Hepatocyte (in vitro differentiated cells): ENCODE results near the gene CASKIN1.
"Not testable (repeated sequence)": the region's sequence is repeated elsewhere in the genome, so short reads cannot be mapped to it uniquely, and the experiment has no call there.

Source experiments
- CTCF ChIP-seq: fragments of 200-600 bp; sonication (generic); IDR thresholded peaks from 2 replicates; pipeline ENCODE4 v1.5.1; 2016; ENCODE audit warnings: antibody characterized with exemption, mild to moderate bottlenecking; ENCODE audit not compliant: poor library complexity
- EZH2 ChIP-seq: fragments of 200-600 bp; sonication (generic); IDR thresholded peaks from 2 replicates; pipeline ENCODE4 v1.6.1; 2016; ENCODE audit warnings: antibody characterized with exemption, mild to moderate bottlenecking, borderline replicate concordance
- EZH2phosphoT487 ChIP-seq: fragments of 200-600 bp; sonication (generic); IDR thresholded peaks from one replicate; pipeline ENCODE4 v1.6.1; 2018; ENCODE audit warnings: antibody characterized with exemption, mild to moderate bottlenecking, low read depth, moderate library complexity; ENCODE audit not compliant: unreplicated experiment, severe bottlenecking

- TF ChIP-seq CTCF, EZH2, EZH2phosphoT487: not testable (repeated sequence)
Observed at GRCh38 chr16:2203119-2203688, 6.8 kb upstream of the CASKIN1 start.
